HG03565 (cell line): ENCODE data around the gene OGFR.

Source experiments
- ATAC-seq: cut with Tn5 transposase; IDR thresholded peaks from one replicate; pipeline ENCODE4 v1.9.1; 2021; ENCODE audit warnings: mild to moderate bottlenecking, moderate library complexity; ENCODE audit not compliant: unreplicated experiment

OGFR gene

DNA sequence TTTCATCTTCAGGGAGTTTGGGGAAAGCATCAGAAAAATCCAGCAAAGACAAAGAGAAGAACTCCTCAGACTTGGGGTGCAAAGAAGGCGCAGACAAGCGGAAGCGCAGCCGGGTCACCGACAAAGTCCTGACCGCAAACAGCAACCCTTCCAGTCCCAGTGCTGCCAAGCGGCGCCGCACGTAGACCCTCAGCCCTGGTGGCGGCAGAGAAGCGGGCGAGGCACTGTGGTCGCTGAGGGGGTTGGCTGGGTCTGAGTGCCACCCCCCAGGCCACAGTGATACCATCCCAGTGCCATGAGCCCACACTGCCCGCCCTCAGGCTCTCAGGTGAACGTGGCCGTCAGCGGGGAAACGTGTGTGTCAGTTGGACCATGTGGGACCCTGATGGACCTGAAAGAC is 5.2 kb upstream of the OGFR start:
- ATAC-seq = no peak

- ATAC-seq = no peak
Measured at GRCh38 chr20:62799873-62800272, 4.8 kb upstream of the OGFR start.

DNA sequence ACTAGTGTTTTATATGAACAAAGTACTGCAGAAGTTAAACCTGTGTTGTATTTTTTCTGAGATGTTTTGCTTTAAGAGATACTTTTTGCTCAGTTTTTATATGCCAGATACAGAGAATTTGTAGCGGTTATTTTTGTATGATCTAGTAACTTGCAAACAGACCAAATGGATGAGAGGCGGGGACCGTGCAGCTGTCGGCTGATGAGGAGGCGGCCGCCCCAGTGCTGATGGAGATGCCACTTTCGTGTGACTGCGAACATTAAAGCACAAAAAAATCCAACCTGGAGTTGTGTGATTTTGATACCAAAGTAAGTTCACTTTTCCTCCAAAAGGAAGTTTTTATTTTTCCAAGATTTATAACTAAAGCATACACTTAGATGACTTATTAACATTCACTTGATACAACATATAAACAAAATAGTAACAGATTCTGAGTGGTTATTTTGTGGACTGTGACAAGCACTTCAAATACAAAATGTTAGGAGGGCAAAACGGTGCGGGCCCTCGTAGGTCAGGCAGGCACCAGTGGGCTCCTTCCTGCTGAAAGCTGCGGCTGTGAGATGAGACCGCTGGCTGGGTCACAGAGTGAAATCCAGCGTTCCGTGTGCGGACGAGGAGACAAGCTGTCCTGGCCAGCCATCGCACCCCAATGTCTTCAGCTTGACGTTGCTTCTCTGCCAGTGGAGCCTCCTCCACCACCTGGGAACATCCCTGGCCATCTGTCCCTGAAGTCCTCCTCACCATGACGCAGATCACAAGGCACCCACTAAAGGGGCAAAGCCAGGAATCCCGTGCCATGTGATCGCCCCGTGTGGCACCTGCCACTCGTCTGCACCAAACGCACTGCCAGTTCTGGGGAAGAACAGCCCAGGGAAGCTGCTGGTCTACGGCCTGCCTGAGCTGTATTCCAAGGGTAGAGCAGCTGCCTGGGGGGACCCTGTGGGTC is 4.0 kb upstream of the OGFR start:
- no peak for ATAC-seq

DNA sequence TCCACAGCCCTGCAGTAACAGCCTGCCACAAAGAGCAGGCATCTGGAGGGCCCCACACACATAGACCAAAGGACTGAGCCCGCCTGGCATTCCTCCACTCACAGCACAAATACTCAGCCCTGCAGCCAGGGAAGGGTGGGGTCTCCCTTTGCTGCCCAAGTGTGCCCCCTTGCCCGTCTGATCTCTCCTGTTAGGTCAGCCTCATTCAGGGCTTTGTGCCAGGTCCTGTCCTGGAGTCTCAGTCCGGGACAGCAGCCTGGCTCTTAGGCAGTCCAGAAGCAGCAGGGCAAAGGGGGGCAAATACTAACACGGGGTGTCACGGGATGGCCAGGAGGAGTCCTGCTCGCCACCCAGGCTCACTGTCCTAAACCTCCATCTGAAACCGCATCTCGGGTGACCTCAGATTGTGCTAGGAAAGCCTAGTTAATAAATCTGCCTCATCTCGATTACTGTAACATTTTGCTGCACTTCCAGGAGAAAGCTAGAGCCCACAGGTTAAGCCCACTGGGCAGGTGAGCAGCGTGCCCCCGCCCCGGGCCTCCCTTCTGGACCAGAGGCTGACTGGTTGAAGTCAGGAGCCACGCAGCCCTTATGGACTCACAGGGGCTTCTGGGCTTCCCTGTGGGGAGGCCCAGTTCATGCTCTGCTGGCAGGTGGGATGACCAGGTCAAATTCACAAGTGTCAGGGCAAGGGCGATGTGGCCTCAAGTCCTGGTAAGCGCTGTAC is 3.2 kb upstream of the OGFR start:
- ATAC-seq = no peak

GRCh38 chr20:62802026-62802712 is 2.5 kb upstream of the OGFR start:
- no peak for ATAC-seq

DNA sequence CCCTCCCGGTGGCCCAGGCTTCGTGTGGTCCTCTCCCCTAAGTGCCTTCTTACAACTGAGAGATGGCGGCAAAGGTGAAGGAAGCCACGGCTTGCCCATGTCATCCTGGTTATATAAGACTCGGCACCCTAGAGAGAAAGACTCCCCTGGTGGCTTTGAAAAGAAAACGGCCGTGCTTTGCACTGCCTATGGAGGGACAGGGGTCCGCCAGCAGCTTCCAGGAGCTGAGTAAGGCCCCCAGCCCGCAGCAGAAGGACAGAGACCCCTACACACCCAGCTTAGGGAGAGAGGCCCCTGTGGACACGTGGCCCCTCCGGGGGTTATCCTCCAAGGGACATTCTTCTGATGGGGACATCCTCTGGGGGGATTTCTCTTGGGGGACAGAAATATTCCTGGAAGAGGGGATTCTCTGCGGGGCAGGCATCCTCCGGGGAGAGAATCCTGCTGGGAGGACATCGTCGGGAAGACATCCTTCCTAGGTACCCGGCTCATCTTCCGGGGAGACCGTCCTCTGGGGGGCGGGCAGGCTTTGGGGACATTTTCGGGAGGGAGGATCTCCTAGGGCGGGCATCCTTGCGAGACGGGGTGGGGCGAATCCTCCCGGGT is 511 bp upstream of the OGFR start:
- no peak for ATAC-seq

DNA sequence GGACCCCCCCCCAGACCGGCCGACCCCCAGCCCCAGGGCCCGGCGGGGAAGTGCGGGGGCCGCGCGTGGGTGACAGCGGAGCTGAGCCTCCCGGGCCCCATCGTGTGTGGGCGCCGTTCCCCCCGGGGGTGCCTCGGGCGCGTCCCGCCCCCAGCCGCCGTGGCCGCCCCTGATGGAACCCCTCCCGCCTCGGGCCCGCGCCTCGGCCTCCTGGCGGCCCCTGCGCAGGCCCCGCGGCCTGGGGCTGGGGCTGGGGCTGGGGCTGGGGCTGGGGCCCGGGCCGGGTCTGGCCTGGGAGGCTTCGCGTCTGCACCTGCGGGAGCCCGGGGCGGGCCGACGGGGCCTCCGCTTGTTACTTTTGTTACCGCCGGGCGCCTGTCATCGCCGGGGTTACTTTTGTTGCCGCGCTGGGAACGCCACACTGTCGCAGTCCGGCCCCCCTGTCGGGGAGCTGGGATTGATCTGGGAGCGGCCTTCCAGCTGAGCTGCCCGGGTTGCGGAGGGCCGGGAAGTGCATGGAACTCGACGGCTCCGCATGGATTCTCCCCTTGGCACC is 598 bp downstream of the OGFR start:
- ATAC-seq = no peak

DNA sequence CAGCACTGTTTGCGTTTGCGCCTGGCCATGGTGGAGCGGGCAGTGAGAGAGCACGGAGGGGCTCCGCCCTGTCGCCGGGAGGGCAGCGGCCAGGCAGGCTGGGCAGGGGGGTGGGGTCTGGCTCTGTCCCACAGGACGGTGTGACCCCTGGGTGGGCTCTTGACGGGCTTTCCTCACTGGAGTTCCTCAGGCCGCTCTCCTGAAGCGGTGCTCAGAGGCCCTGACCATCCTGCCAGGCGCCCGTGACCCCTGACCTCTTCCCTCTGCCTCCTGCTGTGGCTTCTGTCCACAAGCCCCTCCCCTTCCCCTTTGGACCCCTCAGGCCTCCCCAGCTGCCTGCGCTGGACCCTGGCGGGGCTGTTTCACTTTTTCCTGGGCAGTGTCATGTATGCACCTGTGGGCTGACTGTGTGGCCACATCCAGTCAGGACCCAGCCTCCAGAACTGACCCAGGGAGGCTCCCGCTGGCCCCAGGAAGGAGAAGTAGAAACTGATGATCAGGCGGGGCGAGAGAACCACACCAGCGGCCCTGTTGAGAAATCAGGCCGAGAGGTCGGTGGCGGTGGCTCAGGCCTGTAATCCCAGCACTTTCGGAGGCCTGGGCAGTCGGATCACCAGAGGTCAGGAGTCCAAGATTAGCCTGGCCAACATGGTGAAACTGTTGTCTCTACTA is 1.2 kb downstream of the OGFR start:
- ATAC-seq = no peak

DNA sequence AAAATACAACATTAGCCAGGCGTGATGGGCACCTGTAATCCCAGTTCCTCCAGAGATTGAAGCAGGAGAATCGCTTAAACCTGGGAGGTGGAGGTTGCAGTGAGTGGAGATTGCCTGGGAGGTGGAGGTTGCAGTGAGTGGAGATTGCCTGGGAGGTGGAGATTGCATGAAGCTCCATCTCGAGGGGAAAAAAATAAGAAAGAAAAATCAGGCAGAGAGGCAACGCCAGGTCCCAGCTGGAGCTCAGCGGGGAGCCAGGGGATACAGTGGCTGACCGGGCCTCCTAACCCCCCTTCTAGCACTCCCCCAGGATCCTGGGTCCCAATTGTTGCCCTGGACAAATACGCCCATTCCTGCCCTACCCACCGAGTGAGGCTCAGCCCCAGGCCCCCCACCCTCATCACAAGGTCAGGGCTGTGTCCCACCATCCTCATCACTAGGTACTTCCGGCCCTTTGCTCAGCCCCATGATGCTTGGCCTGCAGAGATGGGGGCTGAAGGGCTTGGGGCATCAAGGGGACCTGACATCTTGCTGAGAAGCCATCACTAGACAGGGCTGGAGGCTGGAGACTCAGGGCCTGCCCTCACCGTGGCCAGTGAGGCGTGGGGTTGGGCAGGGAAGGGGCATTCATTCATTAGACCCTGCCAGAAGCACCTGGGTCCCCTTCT is 1.9 kb downstream of the OGFR start:
- no peak for ATAC-seq

DNA sequence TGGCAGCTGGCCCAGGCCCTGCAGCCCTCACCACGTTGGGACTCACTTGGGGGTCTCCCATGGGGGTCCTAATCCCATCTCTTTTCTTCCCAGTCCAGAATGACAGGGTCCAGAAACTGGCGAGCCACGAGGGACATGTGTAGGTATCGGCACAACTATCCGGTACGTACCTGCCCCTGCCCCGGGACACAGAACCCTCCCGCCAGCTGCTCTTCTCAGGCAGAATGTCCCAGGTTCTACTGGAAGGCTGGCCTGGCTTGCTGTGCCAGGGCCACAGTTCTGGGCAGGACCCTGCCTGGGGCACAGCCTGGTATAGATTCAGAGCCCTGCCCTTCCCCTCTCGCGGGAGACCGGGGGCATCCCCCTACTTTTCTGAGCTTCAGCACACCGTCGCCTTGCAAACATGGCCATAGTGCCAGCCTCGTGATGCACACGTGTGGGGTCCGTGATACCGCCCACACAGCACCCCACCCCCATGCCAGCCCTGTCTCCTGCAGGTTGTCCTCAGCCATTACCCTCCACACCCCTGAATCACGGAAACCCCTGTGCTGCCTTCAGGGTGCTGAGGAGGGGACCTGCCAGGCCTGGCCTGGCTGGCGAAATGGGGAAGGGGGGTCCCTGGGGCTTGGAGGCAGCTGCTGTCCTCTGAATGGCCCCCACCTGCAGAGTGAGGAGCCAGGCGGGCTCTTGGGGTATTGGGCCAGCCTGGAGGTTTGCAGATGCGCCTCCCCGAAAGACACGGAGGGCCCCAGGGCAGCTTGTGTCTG is 3.0 kb downstream of the OGFR start:
- ATAC-seq = no peak

GRCh38 chr20:62808211-62808865 is 3.7 kb downstream of the OGFR start:
- ATAC-seq = no peak

DNA sequence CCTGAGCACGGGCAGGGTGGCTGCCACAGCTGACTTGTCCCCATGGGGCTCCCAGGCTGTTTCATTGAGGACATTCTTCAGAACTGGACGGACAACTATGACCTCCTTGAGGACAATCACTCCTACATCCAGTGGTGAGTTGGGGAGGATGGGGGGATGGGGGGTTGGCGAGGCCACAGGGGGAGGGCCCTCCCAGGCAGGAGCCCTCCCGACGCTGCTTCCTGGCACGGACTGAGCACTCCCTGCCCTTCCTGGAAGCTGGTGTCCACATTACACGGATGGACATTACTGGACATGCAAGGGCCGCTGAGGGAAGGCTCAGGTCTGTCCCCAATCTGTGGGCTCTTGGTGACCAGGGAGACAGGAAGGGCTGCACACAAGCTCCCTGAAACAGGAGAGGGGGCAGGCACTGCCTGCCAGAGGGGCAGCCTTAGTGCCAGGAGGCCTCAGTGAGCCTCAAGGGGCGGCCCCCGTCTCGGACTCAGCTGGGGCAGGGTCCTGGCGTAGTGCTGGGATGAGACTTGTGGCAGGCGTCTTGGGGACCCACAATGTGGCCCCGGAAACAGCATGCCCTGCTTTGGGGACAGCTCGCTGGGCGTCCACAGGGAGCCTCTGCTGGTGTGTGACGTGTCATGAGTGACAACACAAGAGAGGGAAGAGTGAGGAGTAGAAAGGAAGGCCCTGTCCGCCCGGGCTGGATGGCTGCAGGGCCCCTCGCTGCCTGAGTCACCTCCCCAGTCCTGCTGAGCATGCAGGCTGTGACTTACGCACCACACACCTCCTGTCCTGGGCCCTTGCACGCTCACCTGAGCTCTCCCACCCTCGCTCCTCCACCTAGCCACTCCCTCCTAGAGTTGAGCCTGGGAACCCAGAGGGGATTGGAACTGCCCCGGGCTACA is 5.1 kb downstream of the OGFR start:
- ATAC-seq = no peak

DNA sequence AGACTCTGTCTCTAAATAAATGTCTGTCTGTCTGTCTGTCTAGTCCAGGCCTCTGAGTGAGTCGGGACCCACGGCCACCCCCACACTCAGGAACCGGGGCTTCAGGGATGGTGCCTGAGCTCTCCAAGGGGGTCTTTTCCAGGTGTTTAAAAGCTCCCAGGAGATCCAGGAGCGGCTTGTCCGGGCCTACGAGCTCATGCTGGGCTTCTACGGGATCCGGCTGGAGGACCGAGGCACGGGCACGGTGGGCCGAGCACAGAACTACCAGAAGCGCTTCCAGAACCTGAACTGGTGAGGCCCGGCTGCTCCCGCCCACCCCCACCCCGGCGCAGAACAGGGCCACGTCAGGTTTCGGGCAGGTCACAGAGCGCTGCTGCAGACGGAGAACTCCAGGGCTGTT is 6.7 kb downstream of the OGFR start:
- ATAC-seq = no peak

GRCh38 chr20:62811720-62812119 is 7.1 kb downstream of the OGFR start:
- ATAC-seq = no peak

DNA sequence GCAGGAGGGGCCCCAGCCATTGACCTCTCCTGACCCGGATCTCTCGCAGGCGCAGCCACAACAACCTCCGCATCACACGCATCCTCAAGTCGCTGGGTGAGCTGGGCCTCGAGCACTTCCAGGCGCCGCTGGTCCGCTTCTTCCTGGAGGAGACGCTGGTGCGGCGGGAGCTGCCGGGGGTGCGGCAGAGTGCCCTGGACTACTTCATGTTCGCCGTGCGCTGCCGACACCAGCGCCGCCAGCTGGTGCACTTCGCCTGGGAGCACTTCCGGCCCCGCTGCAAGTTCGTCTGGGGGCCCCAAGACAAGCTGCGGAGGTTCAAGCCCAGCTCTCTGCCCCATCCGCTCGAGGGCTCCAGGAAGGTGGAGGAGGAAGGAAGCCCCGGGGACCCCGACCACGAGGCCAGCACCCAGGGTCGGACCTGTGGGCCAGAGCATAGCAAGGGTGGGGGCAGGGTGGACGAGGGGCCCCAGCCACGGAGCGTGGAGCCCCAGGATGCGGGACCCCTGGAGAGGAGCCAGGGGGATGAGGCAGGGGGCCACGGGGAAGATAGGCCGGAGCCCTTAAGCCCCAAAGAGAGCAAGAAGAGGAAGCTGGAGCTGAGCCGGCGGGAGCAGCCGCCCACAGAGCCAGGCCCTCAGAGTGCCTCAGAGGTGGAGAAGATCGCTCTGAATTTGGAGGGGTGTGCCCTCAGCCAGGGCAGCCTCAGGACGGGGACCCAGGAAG is 7.7 kb downstream of the OGFR start:
- ATAC-seq = no peak

GRCh38 chr20:62812907-62813200 is 8.2 kb downstream of the OGFR start:
- ATAC-seq = no peak

DNA sequence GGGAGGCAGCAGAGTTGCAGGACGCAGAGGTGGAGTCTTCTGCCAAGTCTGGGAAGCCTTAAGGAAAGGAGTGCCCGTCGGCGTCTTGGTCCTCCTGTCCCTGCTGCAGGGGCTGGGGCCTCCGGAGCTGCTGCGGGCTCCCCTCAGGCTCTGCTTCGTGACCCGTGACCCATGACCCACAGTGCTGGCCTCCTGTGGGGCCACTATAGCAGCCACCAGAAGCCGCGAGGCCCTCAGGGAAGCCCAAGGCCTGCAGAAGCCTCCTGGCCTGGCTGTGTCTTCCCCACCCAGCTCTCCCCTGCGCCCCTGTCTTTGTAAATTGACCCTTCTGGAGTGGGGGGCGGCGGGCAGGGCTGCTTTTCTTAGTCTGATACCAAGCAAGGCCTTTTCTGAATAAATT is 9.0 kb downstream of the OGFR start:
- ATAC-seq = no peak
